ENCODE results near the gene FSTL4.

Gene FSTL4

DNA sequence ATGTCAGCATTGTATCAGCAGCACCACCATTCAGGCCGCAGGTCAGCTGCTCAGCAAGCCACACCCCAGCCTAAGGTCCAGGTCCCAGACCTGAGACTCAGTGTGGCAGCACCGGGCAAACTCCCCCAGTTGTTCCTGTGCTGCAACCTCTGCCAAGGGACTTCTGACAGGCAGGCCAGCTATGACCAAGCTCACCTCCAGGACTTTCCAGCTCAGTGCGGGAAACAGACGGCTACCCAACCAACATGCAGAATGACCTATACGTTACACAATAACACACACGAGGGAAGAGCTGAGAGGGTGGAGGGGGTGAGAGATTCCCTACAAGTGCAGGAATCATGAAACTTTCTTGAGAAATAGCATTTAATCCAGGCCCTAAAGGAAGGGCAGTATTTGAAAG lies 143.7 kb downstream of the FSTL4 start:
- DNase-seq (ENCODE audit: low read depth, low spot score): no peak
- POLR2A ChIA-PET: no interaction called here
- CTCF ChIA-PET: no interaction called here
- TF ChIP-seq, protein P1, sequence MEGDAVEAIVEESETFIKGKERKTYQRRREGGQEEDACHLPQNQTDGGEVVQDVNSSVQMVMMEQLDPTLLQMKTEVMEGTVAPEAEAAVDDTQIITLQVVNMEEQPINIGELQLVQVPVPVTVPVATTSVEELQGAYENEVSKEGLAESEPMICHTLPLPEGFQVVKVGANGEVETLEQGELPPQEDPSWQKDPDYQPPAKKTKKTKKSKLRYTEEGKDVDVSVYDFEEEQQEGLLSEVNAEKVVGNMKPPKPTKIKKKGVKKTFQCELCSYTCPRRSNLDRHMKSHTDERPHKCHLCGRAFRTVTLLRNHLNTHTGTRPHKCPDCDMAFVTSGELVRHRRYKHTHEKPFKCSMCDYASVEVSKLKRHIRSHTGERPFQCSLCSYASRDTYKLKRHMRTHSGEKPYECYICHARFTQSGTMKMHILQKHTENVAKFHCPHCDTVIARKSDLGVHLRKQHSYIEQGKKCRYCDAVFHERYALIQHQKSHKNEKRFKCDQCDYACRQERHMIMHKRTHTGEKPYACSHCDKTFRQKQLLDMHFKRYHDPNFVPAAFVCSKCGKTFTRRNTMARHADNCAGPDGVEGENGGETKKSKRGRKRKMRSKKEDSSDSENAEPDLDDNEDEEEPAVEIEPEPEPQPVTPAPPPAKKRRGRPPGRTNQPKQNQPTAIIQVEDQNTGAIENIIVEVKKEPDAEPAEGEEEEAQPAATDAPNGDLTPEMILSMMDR (IDR thresholded peaks at IDR 0.05; ENCODE audit: insufficient read depth, low read length, missing control alignments): no peak
- no peak overlapping the region for H3K4me3 ChIP-seq (ENCODE audit: low read depth, low read length)

DNA sequence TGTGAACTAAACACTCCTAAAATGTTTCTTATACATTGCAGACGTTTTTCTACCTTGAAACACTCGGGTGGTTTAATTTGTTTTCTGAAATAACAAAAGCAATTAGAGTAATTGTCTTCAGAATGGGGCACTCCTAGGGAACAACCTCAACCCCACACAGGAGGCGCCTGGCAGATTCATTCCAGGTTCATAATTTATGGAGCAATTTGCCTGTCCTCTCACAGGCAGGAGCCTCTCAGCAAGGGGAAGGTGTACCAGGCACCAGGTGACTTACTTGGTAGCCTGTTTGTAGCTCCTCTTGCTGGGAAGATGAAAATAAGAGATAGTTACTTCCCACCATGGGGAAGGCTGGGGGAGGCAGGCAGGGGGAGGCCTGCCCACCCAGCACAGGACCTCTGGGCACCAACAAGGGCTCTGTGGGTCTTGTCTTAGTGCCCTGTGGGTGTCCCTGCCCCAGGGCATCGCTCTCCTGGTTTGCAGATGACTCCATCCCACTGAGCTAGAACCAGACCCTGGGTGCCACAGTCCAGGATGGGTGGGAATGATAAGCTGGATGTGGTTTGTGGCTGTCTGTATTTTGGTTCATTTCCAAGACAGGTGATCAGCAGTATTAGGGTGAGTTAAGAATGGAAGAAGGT lies 144.4 kb downstream of the FSTL4 start:
- DNase-seq (ENCODE audit: low read depth, low spot score): no peak
- H3K4me3 ChIP-seq (ENCODE audit: low read depth, low read length): no peak overlapping the region
- CTCF ChIA-PET: no interaction called here
- POLR2A ChIA-PET: no interaction called here
- TF ChIP-seq, protein P1 (IDR thresholded peaks at IDR 0.05; ENCODE audit: insufficient read depth, low read length, missing control alignments): no peak

DNA sequence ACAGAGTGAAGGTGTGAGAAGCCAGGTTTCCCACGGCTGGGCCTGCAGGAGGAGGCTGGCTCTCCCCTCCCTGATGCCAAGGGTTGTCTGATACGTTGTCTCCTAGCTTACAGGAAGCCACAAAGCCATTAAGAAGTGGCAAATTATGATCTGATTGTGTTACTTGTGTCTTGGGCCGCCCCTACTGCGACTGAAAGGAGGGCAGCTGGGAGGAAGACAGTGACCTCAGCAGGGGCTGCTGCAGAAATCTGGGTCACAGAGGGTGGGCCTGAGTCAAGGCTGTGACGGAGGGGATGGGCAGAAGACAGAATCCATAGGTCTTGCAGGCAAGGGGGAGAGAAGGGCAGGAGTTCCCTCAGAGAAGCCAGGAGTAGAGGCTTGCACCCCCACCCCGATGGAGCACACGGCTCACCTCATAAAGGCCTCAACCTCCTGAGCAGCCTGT lies 145.0 kb downstream of the FSTL4 start:
- H3K4me3 ChIP-seq (ENCODE audit: low read depth, low read length): no peak overlapping the region
- POLR2A ChIA-PET: no interaction called here
- TF ChIP-seq, protein P1 (IDR thresholded peaks at IDR 0.05; ENCODE audit: insufficient read depth, low read length, missing control alignments): no peak
- DNase-seq (ENCODE audit: low read depth, low spot score): no peak
- CTCF ChIA-PET: no interaction called here

DNA sequence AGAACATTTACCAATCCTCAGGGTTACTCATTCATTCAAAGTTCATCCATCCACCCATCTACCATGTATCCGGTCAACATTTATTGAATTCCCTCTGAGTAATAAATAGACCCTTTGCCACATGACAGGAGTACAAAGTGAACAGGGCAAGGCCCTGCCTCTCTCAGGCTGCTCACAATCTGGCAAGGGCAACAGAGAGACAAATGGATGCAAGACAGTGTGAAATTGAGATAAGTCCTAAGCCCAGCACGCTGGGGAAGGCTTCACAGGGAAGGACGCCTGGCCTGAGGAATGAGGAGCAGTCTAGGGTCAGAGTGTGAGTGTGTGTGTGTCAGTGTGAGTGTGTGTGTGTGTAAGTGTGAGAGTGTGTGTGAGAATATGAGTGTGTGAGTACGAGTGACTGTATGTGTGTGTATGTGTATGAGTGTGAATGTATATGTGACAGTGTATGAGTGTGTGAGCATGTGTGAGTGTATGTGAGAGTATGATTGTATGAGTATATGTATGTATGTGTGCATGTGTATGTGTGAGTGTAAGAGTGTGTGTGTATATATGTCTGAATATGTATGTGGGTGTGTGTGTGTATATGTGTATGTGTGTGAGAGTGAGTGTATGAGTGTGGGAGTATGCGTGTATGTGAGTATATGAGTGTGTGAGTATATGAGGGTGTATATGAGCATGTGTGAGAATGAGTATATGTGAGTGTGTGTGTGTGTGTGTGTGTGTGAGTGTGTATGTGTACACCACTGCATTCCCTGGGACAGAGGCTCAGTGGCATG lies 145.6 kb downstream of the FSTL4 start:
- POLR2A ChIA-PET: no interaction called here
- no peak overlapping the region for H3K4me3 ChIP-seq (ENCODE audit: low read depth, low read length)
- no peak for DNase-seq (ENCODE audit: low read depth, low spot score)
- CTCF ChIA-PET: no interaction called here
- TF ChIP-seq, protein P1 (IDR thresholded peaks at IDR 0.05; ENCODE audit: insufficient read depth, low read length, missing control alignments): no peak

DNA sequence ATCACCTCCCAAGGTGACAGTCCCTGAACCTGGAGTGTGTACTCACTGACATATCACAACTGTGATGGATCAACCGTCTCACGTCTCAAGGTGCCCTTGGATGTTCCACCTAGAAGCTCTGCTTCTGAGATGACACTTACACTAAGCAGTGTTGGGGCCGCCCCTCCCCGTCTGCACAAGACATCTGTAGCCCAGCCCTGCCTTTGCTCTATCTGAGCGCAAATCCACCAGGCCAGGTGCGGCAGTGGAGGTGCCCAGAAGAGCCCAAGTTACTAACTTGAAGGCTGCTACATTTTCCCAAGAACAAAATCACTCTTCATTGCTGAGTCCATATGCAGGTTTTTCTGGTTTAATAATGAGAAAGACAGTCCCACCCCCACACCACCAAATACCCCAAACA lies 148.3 kb downstream of the FSTL4 start:
- no peak for DNase-seq (ENCODE audit: low read depth, low spot score)
- ChIA-PET POLR2A (no interaction called here), CTCF (no interaction called here)
- no peak overlapping the region for H3K4me3 ChIP-seq (ENCODE audit: low read depth, low read length)
- TF ChIP-seq, protein P1 (IDR thresholded peaks at IDR 0.05; ENCODE audit: insufficient read depth, low read length, missing control alignments): no peak

DNA sequence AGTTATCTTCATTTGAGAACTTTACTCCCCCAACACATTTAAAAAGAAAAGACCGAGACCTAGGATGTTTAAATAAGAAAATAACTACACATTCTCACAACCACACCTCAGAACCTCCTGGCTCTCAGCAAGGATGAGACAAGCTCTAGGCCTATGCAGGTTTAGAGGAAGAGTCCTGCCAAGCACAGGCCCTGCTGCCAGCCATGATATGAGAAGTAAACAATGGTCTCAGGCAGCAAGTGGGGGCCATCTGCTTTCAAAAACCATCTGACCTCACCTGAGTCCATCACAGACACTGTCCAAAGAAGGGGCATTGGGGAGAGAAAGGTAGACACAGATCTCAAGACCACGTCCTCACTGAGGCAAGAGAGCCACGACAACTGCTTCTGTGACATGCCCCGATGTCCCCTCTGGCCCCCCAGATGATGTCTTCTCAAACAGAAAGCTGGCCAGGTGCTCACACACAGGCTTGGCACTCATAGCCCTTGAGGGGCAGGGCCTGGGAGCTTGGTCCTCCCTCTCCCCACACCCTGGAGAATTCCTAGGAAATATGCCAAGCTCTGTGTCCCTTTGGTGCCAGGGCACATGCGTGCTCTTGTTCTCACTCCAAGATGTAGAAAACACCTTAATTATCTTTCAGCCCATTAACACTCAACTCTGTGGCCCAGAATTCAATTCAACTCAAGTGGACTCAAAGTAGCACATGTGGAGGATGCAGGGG lies 150.4 kb downstream of the FSTL4 start:
- no peak overlapping the region for H3K4me3 ChIP-seq (ENCODE audit: low read depth, low read length)
- CTCF ChIA-PET: interaction anchor here (1.4 kb wide), 1 partner anchor 351 kb away, joined by 3 read pairs; no protein-coding TSS in a partner anchor
- TF ChIP-seq, protein P1 (IDR thresholded peaks at IDR 0.05; ENCODE audit: insufficient read depth, low read length, missing control alignments): no peak
- POLR2A ChIA-PET: no interaction called here
- no peak for DNase-seq (ENCODE audit: low read depth, low spot score)
